ENCODE results near the gene PLD3.
"Not testable (repeated sequence)": the region's sequence is repeated elsewhere in the genome, so short reads cannot be mapped to it uniquely, and the experiment has no call there.

- not testable (repeated sequence) for TF ChIP-seq CTCF (conservative IDR thresholded peaks at IDR 0.05; ENCODE audit: low read depth, low read length); EZH2 (IDR thresholded peaks at IDR 0.05; ENCODE audit: low read length, unreplicated experiment)
Observed at GRCh38 chr19:40333083-40333482, 15.4 kb upstream of the PLD3 start.
